Skin epidermis (tissue), 12 donors: ENCODE data around the gene TSPAN18.

ENCODE experiments used
- H3K27ac ChIP-seq, 21 experiments: fragments of 200-600 bp; sonication (generic) in 11 of 21; one replicate each; pipeline ENCODE4 v1.5.0; 2020; ENCODE audit warnings: mild to moderate bottlenecking in 3 of 21, inconsistent platforms in 2 of 21, moderate library complexity in 2 of 21
- H3K4me3 ChIP-seq, 7 experiments: fragments of 200-600 bp; sonication (generic) in 2 of 7; one replicate each; pipeline ENCODE4 v1.5.0; 2020; ENCODE audit warnings: inconsistent platforms in 2 of 7, mild to moderate bottlenecking in 2 of 7, moderate library complexity in 1 of 7

TSPAN18 gene

GRCh38 chr11:44754876-44755555 lies 28.3 kb downstream of the TSPAN18 start:
- H3K4me3 ChIP-seq = no peak overlapping the region
- peak overlapping the region in 7 of 21 experiments; percentile 11 to 56 (median 42) for H3K27ac ChIP-seq

GRCh38 chr11:44755556-44756523 lies 29.1 kb downstream of the TSPAN18 start:
- H3K27ac ChIP-seq = peak overlapping the region in 5 of 21 experiments; percentile 12 to 48 (median 30)
- H3K4me3 ChIP-seq = no peak overlapping the region

DNA sequence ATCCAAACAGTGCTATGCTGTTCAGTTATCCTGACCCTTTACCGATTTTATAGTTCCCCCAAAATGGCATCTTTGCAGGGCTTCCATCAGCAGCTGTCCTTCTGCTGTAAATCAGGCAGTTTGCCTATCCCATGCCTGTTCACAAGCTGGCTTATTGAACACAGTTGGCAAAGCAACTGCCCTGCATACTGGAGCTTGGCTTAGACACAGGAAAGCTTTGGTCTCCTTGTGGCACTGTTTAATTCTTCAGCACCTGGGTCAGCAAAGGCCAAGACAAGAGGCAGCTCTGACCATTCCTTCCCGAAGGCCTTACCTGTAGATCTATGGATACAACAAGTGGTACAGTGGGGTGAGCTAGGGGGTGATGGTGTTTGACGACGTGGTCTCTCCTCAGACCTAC lies 32.2 kb downstream of the TSPAN18 start:
- H3K27ac ChIP-seq = no peak overlapping the region

GRCh38 chr11:44759743-44760476 lies 33.1 kb downstream of the TSPAN18 start:
- H3K27ac ChIP-seq = peak overlapping the region in 3 of 21 experiments; percentile 1 to 25 (median 18)

More for the DNA sequence above, 32.2 kb downstream of the TSPAN18 start:
- H3K4me3 ChIP-seq = no peak overlapping the region

GRCh38 chr11:44760477-44760872 lies 33.7 kb downstream of the TSPAN18 start:
- H3K27ac ChIP-seq = peak overlapping the region in 4 of 21 experiments; percentile 1 to 39 (median 22)
- no peak overlapping the region for H3K4me3 ChIP-seq

More at GRCh38 chr11:44759743-44760476, 33.1 kb downstream of the TSPAN18 start:
- H3K4me3 ChIP-seq = no peak overlapping the region

DNA sequence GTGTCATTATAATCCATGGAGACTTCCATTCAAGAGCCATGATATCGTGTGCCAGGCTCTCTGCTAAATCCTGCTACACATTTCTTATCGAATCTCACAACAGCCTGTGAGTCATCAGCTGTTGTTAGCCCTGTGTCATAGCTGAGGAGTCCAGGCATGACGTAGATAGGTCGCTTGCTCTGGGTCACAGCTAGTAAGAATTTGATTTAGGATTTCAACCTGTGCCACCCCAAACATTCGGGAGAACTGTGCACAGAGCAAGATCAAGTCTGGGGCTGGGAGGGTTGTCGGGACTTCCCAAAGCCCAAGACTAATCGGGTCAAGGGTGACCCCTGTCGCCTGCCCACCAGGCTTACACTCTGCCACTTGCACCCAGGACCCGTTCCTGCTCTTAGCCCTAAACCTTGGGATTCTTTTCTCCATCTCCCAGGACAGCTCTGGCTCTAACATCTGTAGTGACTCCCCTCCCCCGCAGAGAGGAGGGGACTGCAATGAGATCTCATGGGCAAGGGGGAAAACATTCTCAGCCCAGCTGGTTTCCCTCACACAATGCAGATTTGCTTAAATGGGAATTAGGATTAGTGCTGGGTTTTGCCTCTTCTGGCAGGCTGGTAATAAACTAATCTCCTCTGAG lies 34.3 kb downstream of the TSPAN18 start:
- Histone ChIP-seq H3K27ac (peak overlapping the region in 4 of 21 experiments; percentile 1 to 46 (median 6)), H3K4me3 (no peak overlapping the region)

- H3K4me3 ChIP-seq = no peak overlapping the region
- H3K27ac ChIP-seq = peak overlapping the region in 3 of 21 experiments; percentile 1 to 46 (median 5)
Observed at GRCh38 chr11:44761551-44761961, 34.8 kb downstream of the TSPAN18 start.

GRCh38 chr11:44763121-44763820 lies 36.5 kb downstream of the TSPAN18 start:
- H3K27ac ChIP-seq = no peak overlapping the region

GRCh38 chr11:44764583-44764982 lies 37.8 kb downstream of the TSPAN18 start:
- Histone ChIP-seq H3K4me3 (no peak overlapping the region), H3K27ac (no peak overlapping the region)

More at GRCh38 chr11:44763121-44763820, 36.5 kb downstream of the TSPAN18 start:
- no peak overlapping the region for H3K4me3 ChIP-seq

- Histone ChIP-seq H3K27ac (no peak overlapping the region), H3K4me3 (no peak overlapping the region)
Observed at GRCh38 chr11:44765026-44765595, 38.3 kb downstream of the TSPAN18 start.

GRCh38 chr11:44765676-44766075 lies 38.9 kb downstream of the TSPAN18 start:
- peak overlapping the region in 5 of 21 experiments; percentile 40 to 63 (median 57) for H3K27ac ChIP-seq

DNA sequence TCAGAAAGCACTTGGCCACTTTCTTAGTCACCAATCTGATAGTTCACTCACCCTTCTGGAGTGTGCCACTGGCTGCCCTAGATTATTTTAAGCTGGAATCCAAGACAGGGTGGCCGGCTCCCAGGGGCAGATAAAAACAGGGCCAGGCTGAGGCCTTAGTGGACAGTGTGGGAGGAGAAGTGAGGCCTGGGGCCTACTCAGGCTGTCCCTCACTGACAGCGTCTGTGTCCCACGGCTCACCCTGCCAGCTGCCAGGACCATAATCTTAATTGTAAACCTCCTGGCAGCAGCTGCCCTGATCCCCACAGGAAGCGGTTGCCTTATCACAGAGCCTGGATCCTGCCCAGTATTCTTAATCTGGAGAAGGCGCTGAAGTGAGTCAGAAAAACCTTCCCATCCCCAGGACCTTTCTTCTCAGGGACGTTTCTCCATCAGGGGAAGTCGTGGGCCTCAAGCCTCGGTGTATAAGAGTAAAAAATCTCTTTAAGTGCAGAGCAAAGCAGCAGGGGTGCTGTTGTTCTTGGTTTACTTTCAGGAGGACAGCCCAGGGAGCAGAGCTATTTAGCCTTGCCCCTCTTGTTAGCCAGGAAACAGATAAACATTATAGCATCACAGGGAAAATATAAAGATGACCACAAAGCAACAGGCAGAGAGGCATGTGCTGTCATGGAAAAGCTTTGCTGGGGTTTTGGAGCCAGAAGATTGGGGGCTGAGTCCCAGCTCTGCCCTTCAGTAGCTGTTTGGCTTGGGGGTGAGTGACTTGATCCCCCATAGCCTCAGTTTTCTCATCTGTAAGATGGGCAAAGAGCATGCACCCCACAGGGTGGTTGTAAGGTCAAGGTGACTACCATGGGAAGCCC lies 39.6 kb downstream of the TSPAN18 start:
- Histone ChIP-seq H3K4me3 (no peak overlapping the region), H3K27ac (peak overlapping the region in 8 of 21 experiments; percentile 40 to 63 (median 54))

More at GRCh38 chr11:44765676-44766075, 38.9 kb downstream of the TSPAN18 start:
- no peak overlapping the region for H3K4me3 ChIP-seq

GRCh38 chr11:44766972-44767278 lies 40.2 kb downstream of the TSPAN18 start:
- H3K27ac ChIP-seq = peak overlapping the region in 6 of 21 experiments; percentile 40 to 63 (median 53)

DNA sequence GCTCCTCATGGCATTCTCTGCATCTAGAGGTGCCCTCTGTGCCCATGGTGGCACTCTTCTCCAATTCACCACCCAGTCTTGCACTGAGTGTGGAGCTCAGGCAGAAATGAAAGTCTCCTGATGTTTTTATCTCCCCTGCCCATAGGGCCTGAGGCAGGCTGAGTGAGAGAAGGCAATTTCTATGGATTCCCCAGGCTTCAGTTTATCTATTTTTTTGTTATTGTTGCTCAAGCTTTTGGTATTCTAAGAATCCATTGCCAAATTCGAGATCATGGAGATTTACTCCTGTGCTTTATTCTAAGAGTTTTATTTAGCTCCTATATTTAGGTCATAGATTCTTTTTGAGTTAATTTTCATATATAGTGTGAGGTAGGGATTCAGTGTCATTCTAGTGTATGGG lies 40.7 kb downstream of the TSPAN18 start:
- H3K27ac ChIP-seq = peak overlapping the region in 1 of 21 experiments; percentile 40
- H3K4me3 ChIP-seq = no peak overlapping the region

More at GRCh38 chr11:44766972-44767278, 40.2 kb downstream of the TSPAN18 start:
- no peak overlapping the region for H3K4me3 ChIP-seq

GRCh38 chr11:44770401-44770800 lies 43.6 kb downstream of the TSPAN18 start:
- H3K4me3 ChIP-seq = no peak overlapping the region
- H3K27ac ChIP-seq = peak overlapping the region in 1 of 21 experiments; percentile 6

DNA sequence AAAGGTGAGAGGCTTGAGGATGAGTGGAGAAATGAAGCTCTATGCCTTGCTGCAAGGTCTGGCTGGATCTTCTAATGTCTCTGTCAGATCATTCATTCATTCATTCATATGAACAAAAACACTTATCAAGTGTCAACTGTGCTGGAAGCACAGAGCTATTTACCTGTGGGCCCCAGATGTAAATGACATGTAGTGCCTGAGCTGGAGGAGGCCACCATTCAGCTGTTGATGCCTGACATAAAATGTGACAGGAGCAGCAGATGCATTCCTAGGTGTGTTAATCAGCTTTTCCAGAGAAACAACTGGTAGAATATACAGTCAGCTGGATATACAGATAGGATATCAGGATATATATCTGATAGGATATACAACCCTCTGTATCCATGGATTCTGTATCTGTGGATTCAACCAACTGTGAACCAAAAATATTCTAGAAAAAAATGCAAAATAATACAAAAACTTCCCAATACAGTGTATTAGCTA lies 44.5 kb downstream of the TSPAN18 start:
- no peak overlapping the region for H3K27ac ChIP-seq
- no peak overlapping the region for H3K4me3 ChIP-seq

GRCh38 chr11:44771841-44772240 lies 45.1 kb downstream of the TSPAN18 start:
- Histone ChIP-seq H3K27ac (no peak overlapping the region), H3K4me3 (no peak overlapping the region)
